Measurements from ENCODE around the gene ECM2.

- TF ChIP-seq CTCF (IDR thresholded peaks at IDR 0.05) (no peak), EP300 (IDR thresholded peaks at IDR 0.05) (no peak), POLR2A (IDR thresholded peaks at IDR 0.05) (no peak)
Observed at GRCh38 chr9:92507005-92507404, 28.8 kb downstream of the ECM2 start.
